Measurements from ENCODE around the gene DBH. TPM values are rescaled to one million over a fixed set of nuclear protein-coding genes. Genes with fewer than 3 reads are reported as not detected.

Gene DBH
- polyA plus RNA-seq, 1 donor (not counting 4 experiments of a cell fraction or from before 2014, with no cell fraction given), result not detected

GRCh38 chr9:133612816-133613215 lies 23.3 kb upstream of the DBH start:
- H3K27me3 ChIP-seq (ENCODE audit: control insufficient read depth, extremely low read depth, insufficient read depth, low read length), result peaks cover 59% of the 10 kb centered on the region
- dilution Hi-C loops (cut with MboI; ENCODE audit: extremely low pct_ligation_motif_present, low sequenced_read_pairs), result no loop called here
- FAIRE-seq (no peak), DNase-seq (ENCODE audit: low read depth, low spot score) (no peak)
- TF ChIP-seq CTCF (optimal IDR thresholded peaks at IDR 0.05 in 1 of 3, IDR thresholded peaks at IDR 0.05 in 1 of 3, conservative IDR thresholded peaks at IDR 0.05 in 1 of 3; ENCODE audit: extremely low read depth in 1 of 3, insufficient read depth in 2 of 3, low read length in 3 of 3), result no peak
- TF ChIP-seq EZH2 (IDR thresholded peaks at IDR 0.05; ENCODE audit: low read length), result no peak
- H4K20me1 ChIP-seq (ENCODE audit: control insufficient read depth, extremely low read depth, insufficient read depth, low read length), result no peaks in the 10 kb centered on the region
- no peak overlapping the region for H3K27ac ChIP-seq (ENCODE audit: control insufficient read depth, insufficient read depth, low read length)
- no peak overlapping the region for H3K9ac ChIP-seq (ENCODE audit: control insufficient read depth, extremely low read depth, insufficient read depth, low read length)
- H3K4me1 ChIP-seq (ENCODE audit: control insufficient read depth, extremely low read depth, insufficient read depth, low read length), result no peaks in the 10 kb centered on the region
- no peaks in the 10 kb centered on the region for H3K9me3 ChIP-seq (ENCODE audit: control insufficient read depth, low read depth, low read length)
- H2AFZ ChIP-seq (ENCODE audit: control insufficient read depth, low read length), result no peak overlapping the region
- no peaks in the 10 kb centered on the region for H3K79me2 ChIP-seq (ENCODE audit: control insufficient read depth, insufficient read depth, low read length)
- no peak overlapping the region for H3K4me2 ChIP-seq (ENCODE audit: control insufficient read depth, extremely low read depth, insufficient read depth, low read depth, low read length)
- no peaks in the 10 kb centered on the region for H3K36me3 ChIP-seq (ENCODE audit: control insufficient read depth in 2 of 2, extremely low read depth in 1 of 2, insufficient read depth in 2 of 2, low read length in 2 of 2)
- H3K9me1 ChIP-seq (ENCODE audit: control insufficient read depth, extremely low read depth, insufficient read depth, low read length), result no peaks in the 10 kb centered on the region
- no peak overlapping the region for H3K4me3 ChIP-seq (ENCODE audit: control insufficient read depth in 2 of 3, extremely low read depth in 1 of 3, insufficient read depth in 2 of 3, low read depth in 1 of 3, low read length in 3 of 3)

- H3K79me2 ChIP-seq (ENCODE audit: control insufficient read depth, insufficient read depth, low read length), result no peaks in the 10 kb centered on the region
- no peaks in the 10 kb centered on the region for H3K9me3 ChIP-seq (ENCODE audit: control insufficient read depth, low read depth, low read length)
- H4K20me1 ChIP-seq (ENCODE audit: control insufficient read depth, extremely low read depth, insufficient read depth, low read length), result no peaks in the 10 kb centered on the region
- dilution Hi-C loops (cut with MboI; ENCODE audit: extremely low pct_ligation_motif_present, low sequenced_read_pairs), result no loop called here
- no peak overlapping the region for H3K4me3 ChIP-seq (ENCODE audit: control insufficient read depth in 2 of 3, extremely low read depth in 1 of 3, insufficient read depth in 2 of 3, low read depth in 1 of 3, low read length in 3 of 3)
- H3K27me3 ChIP-seq (ENCODE audit: control insufficient read depth, extremely low read depth, insufficient read depth, low read length), result peaks cover 57% of the 10 kb centered on the region
- no peaks in the 10 kb centered on the region for H3K36me3 ChIP-seq (ENCODE audit: control insufficient read depth in 2 of 2, extremely low read depth in 1 of 2, insufficient read depth in 2 of 2, low read length in 2 of 2)
- H3K4me1 ChIP-seq (ENCODE audit: control insufficient read depth, extremely low read depth, insufficient read depth, low read length), result no peaks in the 10 kb centered on the region
- no peak overlapping the region for H2AFZ ChIP-seq (ENCODE audit: control insufficient read depth, low read length)
- no peaks in the 10 kb centered on the region for H3K9me1 ChIP-seq (ENCODE audit: control insufficient read depth, extremely low read depth, insufficient read depth, low read length)
- H3K9ac ChIP-seq (ENCODE audit: control insufficient read depth, extremely low read depth, insufficient read depth, low read length), result no peak overlapping the region
- no peak for FAIRE-seq
- DNase-seq (ENCODE audit: low read depth, low spot score), result no peak
- TF ChIP-seq EZH2 (IDR thresholded peaks at IDR 0.05; ENCODE audit: low read length) (no peak), CTCF (optimal IDR thresholded peaks at IDR 0.05 in 1 of 3, IDR thresholded peaks at IDR 0.05 in 1 of 3, conservative IDR thresholded peaks at IDR 0.05 in 1 of 3; ENCODE audit: extremely low read depth in 1 of 3, insufficient read depth in 2 of 3, low read length in 3 of 3) (no peak)
- H3K4me2 ChIP-seq (ENCODE audit: control insufficient read depth, extremely low read depth, insufficient read depth, low read depth, low read length), result no peak overlapping the region
- H3K27ac ChIP-seq (ENCODE audit: control insufficient read depth, insufficient read depth, low read length), result no peak overlapping the region
Measured at GRCh38 chr9:133613432-133613831, 22.7 kb upstream of the DBH start.

All from keratinocyte (primary cell).